ENCODE results near the gene TMEM212. TPM values are rescaled to one million over a fixed set of nuclear protein-coding genes. Genes with fewer than 3 reads are reported as not detected.

TMEM212 gene
- total and polyA plus RNA-seq, 9 of the 15 experiments (the other 6 are each of a cell fraction or from before 2014, with no cell fraction given), result not detected

GRCh38 chr3:171811913-171812335 lies 31.2 kb upstream of the TMEM212 start:
- intact Hi-C loops (cut with micrococcal nuclease), result loop anchor here (5.0 kb wide), 2 partner anchors 150 to 350 kb away; partner anchors contain the start of gene TNIK
- Histone ChIP-seq H2AFZ (ENCODE audit: low read depth, low read length) (peak overlapping the region; percentile 24; the same call in 1 of the 2 replicates), H3K36me3 (ENCODE audit: control insufficient read depth, insufficient read depth, low read length) (no peaks in the 10 kb centered on the region), H3K4me1 (replicated peaks in 1 of 2; ENCODE audit: control insufficient read depth in 2 of 2, insufficient read depth in 2 of 2, low read length in 2 of 2) (peaks cover 20 to 43% of the 10 kb centered on the region in 2 experiments), H3K9ac (ENCODE audit: insufficient read depth in 1 of 2, low read depth in 2 of 2, low read length in 2 of 2) (peak overlapping the region in 1 of 2 experiments; percentile 74; a peak in 2 of 4 replicates), H3K27ac (ENCODE audit: extremely low read depth, low read depth, low read length) (peak overlapping the region; percentile 84; the same call in 2 of the 3 replicates), H3K9me3 (replicated peaks; ENCODE audit: control insufficient read depth, insufficient read depth, low read depth, low read length) (no peaks in the 10 kb centered on the region), H3K79me2 (ENCODE audit: control insufficient read depth, insufficient read depth, low read length) (peaks cover 36% of the 10 kb centered on the region), H3K27me3 (ENCODE audit: control insufficient read depth in 2 of 2, insufficient read depth in 2 of 2, low read length in 2 of 2) (no peaks in the 10 kb centered on the region), H3K4me3 (no peak overlapping the region), H4K20me1 (replicated peaks; ENCODE audit: control insufficient read depth, insufficient read depth, low read length) (no peaks in the 10 kb centered on the region), H3K4me2 (ENCODE audit: insufficient read depth, low read length) (peak overlapping the region; percentile 92; the same call in 1 of the 2 replicates), H3K9me1 (ENCODE audit: control insufficient read depth, insufficient read depth, low read length) (no peaks in the 10 kb centered on the region)
- ChIA-PET CTCF (ENCODE audit: low intra/inter-chr PET ratio) (no interaction called here), POLR2A (interaction anchor here (1.0 to 1.2 kb wide), 3 partner anchors 9 to 13 kb away, joined by 3 to 5 read pairs (median 4); no protein-coding TSS in a partner anchor)
- no peak for ATAC-seq
- no TSS peak for BruUV-seq (replicated peaks)
- no peak for FAIRE-seq
- DNase-seq (ENCODE audit: extremely low read depth in 1 of 4, low spot score in 3 of 4), result no peak
- 50% methylated on average over 9 of the region's 9 CpGs for WGBS (ENCODE audit: insufficient coverage, low coverage, missing lambda C conversion rate)
- in situ Hi-C loops (cut with MboI), result no loop called here
- peak; percentile 45 for TF ChIP-seq ETS2 (tag; IDR thresholded peaks at IDR 0.05; ENCODE audit: borderline replicate concordance, poor library complexity, severe bottlenecking)
- TF ChIP-seq CEBPG (CRISPR knock-in tag; IDR thresholded peaks at IDR 0.05), result no peak
- TF ChIP-seq CEBPG (tag; conservative IDR thresholded peaks at IDR 0.05 in 1 of 2, IDR thresholded peaks at IDR 0.05 in 1 of 2), result peak in 1 of 2 experiments; percentile 47; a peak in 1 of 4 replicates
- TF ChIP-seq PHF20 (IDR thresholded peaks at IDR 0.05; ENCODE audit: partially characterized antibody), result peak; percentile 15
- peak; percentile 67 for TF ChIP-seq SMARCE1 (IDR thresholded peaks at IDR 0.05)
- TF ChIP-seq TEAD1 (CRISPR knock-in tag; IDR thresholded peaks at IDR 0.05), result peak; percentile 74 to 84; a peak in 2 of 4 replicates
- TF ChIP-seq CHCHD3 (CRISPR knock-in tag; IDR thresholded peaks at IDR 0.05), result no peak
- TF ChIP-seq RCOR1 (IDR thresholded peaks at IDR 0.05; ENCODE audit: borderline replicate concordance in 1 of 2, low read depth in 2 of 2, low read length in 2 of 2), result peak in 1 of 2 experiments; percentile 73; a peak in 1 of 4 replicates
- TF ChIP-seq ZNF277 (CRISPR knock-in tag; IDR thresholded peaks at IDR 0.05; ENCODE audit: borderline replicate concordance), result no peak
- TF ChIP-seq DPF2 (IDR thresholded peaks at IDR 0.05), result peak; percentile 64; the same call in 1 of the 2 replicates
- peak; percentile 86; the same call in 1 of the 2 replicates for TF ChIP-seq SMARCA5 (IDR thresholded peaks at IDR 0.05)
- TF ChIP-seq L3MBTL2 (IDR thresholded peaks at IDR 0.05), result 0 out of 2 replicates have a peak, but pooled peaks have one; percentile 23
- TF ChIP-seq NR3C1 (CRISPR knock-in tag; IDR thresholded peaks at IDR 0.05), result no peak
- peak; percentile 28 for TF ChIP-seq CXXC5 (CRISPR knock-in tag; IDR thresholded peaks at IDR 0.05)
- TF ChIP-seq GTF2E2 (tag; IDR thresholded peaks at IDR 0.05), result no peak
- TF ChIP-seq KDM1A (IDR thresholded peaks at IDR 0.05), result peak; percentile 59 to 71
- TF ChIP-seq ZEB2 (IDR thresholded peaks at IDR 0.05), result peak; percentile 46; the same call in 1 of the 2 replicates
- TF ChIP-seq, protein P1, sequence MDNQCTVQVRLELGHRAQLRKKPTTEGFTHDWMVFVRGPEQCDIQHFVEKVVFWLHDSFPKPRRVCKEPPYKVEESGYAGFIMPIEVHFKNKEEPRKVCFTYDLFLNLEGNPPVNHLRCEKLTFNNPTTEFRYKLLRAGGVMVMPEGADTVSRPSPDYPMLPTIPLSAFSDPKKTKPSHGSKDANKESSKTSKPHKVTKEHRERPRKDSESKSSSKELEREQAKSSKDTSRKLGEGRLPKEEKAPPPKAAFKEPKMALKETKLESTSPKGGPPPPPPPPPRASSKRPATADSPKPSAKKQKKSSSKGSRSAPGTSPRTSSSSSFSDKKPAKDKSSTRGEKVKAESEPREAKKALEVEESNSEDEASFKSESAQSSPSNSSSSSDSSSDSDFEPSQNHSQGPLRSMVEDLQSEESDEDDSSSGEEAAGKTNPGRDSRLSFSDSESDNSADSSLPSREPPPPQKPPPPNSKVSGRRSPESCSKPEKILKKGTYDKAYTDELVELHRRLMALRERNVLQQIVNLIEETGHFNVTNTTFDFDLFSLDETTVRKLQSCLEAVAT (IDR thresholded peaks at IDR 0.05), result peak; percentile 14 to 41; a peak in 1 of 4 replicates
- TF ChIP-seq GATAD2B (IDR thresholded peaks at IDR 0.05; ENCODE audit: borderline replicate concordance), result no peak
- TF ChIP-seq SRSF3 (IDR thresholded peaks at IDR 0.05; ENCODE audit: insufficient read depth, low read length), result no peak
- TF ChIP-seq CBFA2T3 (IDR thresholded peaks at IDR 0.05), result peak; percentile 29; the same call in 1 of the 2 replicates
- TF ChIP-seq TRIM24 (IDR thresholded peaks at IDR 0.05), result peak; percentile 23 to 37; a peak in 3 of 4 replicates
- TF ChIP-seq HDAC2 (IDR thresholded peaks at IDR 0.05), result peak; percentile 76; the same call in 1 of the 2 replicates
